Mammary epithelial cell (primary cell): ENCODE results near the gene SUPT16H.

ENCODE experiments used
- CTCF ChIP-seq, 2 donors: IDR thresholded peaks in 1 of 2; conservative IDR thresholded peaks in 1 of 2; 2 replicates each; pipeline ENCODE4 v1.5.1; 2011 to 2012; ENCODE audit warnings: inconsistent platforms in 2 of 2, low read length in 2 of 2, mild to moderate bottlenecking in 2 of 2, control low read depth in 1 of 2, low read depth in 1 of 2; ENCODE audit not compliant: insufficient read depth in 1 of 2; ENCODE audit errors: extremely low read depth in 1 of 2
- EZH2 ChIP-seq: IDR thresholded peaks from 2 replicates; pipeline ENCODE4 v1.6.1; 2012; ENCODE audit warnings: low read length, inconsistent platforms, borderline replicate concordance

GRCh38 chr14:21379338-21379737, 4.5 kb downstream of the SUPT16H start:
- TF ChIP-seq CTCF (conservative IDR thresholded peaks at IDR 0.05 in 1 of 2, IDR thresholded peaks at IDR 0.05 in 1 of 2; ENCODE audit: extremely low read depth in 1 of 2, insufficient read depth in 1 of 2, low read depth in 1 of 2, low read length in 2 of 2) (no peak), EZH2 (no peak)
